T-helper 2 cell (primary cell): ENCODE measurements around the gene LPAR3.

Experiments used
- DNase-seq, 5 experiments: peaks; one replicate each; pipeline versions ENCODE4 v3.0.0 to v3.0.0-alpha.2; 2012 to 2022

LPAR3 gene

DNA sequence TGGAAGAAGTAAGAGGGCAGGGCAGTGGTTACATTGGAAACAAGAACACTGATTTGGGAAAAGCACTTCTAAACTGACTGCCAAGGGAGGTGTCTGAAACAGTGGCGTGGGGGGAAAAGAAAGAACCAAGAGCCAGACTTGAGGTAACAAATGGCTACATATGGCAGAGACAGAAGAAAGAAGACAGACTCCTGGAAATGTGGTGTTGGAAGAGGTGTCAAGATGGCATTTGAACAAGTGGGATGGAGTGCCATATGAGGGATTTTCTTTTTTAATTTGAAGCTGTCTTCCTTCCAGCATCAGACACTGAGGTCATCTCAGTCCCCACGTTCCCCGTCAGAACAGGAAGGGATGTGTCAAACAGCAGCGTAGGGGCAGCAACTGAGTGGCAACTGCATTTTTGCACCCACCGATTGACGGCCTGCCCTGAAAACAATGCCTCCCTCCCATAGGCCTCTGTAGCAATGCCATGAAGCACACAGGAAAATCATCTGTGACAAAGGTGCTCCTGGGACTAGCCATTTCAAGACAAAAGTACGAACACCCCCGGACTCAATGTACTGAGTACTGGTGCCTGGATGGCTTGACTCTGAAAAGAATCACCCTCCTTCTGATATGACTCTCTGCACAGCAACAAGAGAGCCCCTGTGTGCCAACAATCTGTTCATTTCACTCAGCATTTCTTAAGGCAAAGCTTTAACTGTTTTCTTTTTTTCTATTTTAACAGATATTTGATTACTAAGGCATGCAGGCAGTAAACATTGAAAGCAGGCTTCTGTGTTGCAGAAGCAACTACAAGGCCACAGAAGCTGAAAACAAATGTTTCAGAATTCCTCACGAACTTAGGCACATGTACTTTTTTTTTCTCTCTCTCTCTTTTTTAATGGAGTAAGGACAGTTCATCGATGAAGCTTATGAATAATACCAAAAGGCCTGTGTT is 37.0 kb downstream of the LPAR3 start:
- DNase-seq = no peak

DNA sequence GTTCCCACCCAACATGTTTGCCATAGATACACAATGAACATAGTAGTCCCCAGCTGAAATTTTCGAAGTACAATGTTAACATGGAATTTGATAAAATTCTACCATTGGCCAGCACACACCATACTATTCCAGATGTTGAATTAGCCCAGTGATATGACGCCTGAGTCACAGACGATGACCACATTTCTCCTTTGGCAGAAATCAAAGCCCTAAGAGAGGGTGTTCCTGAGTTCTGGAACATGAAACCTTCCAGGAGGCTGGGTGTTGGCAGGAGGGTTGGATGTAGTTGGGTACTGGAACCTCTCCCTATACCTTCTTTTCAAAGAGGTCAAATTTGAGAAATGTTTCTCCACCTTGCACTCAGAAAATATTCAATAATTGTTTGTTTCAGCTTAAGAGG is 37.8 kb downstream of the LPAR3 start:
- DNase-seq = no peak

DNA sequence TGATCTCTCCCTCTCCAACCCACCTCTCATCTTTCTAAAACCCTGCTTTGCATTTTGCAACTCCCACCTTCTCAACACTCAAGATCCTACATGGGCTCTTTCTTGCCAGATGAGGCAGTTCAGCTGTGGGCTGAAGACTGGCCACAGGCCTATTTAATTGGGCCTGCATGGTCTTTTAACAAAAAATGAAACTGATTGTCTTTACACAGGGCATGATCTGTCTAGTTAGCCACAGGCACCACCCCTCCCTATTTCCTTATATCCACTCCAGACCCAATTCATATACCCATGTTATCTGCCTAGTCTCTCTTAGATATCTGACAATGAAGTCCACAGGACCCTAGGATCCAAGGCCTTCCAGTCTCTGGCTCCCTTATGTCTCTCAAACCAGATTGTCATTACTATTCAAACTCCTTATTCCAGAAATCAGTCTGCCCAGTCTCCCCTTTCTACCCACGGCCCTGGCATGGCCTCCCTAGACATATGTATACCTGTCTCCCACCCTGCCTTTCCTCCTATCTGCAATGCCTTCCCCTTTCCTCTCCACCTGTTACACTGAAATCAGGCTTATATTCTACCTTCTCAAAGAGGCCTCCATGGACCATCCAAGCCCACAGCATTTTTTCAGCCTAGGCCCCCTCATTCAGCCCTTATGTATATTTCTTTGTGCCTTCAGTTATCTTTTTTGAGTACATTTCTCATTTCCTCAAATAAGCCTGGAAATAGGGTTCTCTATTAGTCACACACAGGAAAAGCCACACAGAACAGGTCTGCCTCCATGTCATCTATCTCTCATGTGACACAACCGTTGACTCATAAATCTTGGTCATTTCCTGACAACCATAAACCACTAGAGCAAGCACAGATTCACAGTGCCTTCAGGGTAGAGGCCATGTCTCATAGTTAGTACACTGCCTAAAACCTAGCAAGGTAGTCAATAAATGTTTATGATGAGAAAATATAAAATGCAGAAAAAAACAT is 39.0 kb downstream of the LPAR3 start:
- DNase-seq = peak in 2 of 5 experiments; percentile 68 to 92

DNA sequence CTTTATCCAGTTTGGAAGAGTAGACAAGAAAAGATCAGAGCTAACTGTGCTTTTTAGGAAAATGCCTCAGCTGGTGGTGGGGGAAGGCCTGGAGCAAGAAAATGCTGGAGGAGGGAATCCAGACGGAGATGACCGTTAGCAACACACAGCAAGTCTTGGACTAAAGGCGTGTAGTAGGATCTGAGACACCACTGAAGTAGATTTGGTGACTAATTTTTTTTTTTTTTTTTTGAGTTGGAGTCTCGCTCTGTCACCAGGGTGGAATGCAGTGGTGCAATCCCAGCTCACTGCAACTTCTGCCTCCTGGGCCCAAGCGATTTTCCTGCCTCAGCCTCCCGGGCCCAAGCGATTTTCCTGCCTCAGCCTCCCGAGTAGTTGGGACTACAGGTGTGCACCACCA is 41.2 kb downstream of the LPAR3 start:
- no peak for DNase-seq

DNA sequence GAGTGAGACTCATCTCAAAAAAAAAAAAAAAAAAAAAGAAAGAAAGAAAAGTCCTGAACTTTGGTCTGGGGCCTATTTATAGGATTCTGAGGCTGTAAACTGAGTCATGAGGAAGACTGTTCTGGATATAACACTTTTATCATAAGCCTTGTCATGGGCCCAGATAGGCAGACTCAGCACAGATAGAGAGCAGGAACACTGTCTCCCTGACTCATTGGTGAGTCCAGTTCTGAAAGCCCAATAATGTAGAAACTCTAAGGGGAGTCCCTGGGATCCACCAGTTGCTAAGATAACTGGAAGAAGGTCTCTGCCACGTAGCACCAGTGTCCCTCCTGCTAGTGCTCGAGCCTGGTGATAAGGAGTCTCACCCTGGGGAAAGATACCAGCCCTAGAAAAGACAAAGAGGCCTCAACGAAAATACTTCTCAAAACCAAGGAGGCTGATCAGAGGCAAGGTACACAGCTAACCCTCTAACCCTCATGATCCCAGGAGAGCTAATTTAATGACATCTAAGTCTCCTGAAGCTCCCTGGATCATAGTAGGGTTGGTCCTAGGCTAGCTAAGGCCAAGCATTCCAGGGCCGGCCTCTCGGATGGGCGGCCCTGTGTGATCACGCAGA is 43.5 kb downstream of the LPAR3 start:
- DNase-seq = no peak

DNA sequence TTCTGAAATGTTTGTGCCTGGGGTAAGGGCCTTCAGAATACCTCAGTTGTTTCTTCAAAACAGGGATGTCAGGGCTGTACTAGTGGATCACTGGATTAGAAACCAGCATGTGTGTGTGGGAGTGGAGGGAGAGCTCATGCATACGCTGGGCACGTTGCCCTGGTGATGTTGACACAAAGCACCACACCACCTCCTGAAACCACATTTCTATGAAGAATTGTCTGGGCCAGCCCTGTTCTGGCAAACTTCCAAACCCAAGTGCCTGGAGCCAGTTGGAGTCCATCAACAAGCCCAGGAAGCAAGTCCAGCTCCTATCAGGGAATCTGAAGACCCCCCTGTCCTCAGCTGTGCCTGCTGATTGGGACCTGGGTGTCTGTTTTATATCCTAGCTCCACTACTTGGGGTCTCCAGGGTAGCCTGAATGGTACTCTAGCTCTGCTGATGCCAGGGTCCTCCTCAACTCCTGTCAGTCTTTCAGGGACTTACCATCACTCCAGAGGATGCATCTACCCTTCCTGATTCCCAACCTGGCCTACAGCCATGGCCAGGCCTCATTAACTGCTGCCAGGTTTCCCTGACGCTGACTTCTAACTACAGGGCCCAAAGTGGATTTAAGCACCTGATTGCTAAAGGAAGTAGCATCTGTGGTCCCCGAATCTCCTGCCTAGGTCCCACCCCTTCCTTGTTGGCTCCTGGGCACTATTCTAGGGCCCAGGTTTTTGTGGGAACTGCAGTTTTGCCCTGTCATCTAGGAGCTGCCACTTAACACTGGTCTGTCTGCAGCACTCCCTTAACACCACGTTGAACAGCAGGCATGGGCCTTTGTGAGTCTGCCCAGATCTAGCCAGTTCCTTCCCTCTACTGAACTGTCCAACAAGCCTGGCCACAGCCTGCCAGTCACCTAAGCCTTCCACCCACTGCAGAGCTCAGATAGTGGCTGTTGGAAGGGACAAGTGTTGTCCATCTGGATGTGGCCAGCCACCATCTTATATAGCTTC is 45.5 kb downstream of the LPAR3 start:
- peak in 2 of 5 experiments; percentile 8 to 28 for DNase-seq

DNA sequence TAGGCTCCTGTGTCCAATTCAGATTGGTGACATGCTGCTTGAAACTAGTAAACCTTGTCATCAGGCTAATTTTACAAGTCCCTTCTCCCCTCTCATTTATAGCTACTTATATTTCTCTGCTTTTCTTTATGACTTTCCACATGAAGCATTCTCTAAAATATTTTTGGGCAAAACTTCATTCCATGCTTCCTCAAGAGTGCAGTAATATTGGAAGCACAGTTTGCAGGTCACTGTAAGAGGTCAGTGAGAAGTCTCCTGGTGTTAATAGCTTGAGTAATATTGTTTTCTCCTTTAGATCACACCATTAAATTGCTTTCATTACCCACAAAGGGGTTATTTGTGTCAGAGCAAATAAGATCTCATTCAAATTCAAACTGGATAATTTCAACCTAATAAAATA is 46.6 kb downstream of the LPAR3 start:
- no peak for DNase-seq

DNA sequence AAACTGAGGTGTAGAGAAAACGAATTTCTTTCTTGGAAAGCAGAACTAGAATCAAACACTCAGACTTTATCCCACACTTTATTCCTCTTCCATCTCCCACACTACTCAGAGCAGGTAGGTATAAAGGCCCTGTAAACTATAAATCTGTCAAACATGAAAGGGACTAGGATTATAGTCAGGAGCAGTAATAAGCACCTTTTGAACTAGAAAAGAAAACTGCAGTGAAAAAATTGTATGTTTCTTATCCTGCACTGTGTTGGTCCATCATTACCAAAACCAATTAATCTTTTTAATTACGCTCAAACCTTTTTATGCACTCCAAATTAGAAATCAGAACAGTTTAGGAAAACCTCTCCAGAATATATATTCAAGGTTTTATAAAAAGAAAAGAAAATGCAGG is 47.6 kb downstream of the LPAR3 start:
- no peak for DNase-seq

DNA sequence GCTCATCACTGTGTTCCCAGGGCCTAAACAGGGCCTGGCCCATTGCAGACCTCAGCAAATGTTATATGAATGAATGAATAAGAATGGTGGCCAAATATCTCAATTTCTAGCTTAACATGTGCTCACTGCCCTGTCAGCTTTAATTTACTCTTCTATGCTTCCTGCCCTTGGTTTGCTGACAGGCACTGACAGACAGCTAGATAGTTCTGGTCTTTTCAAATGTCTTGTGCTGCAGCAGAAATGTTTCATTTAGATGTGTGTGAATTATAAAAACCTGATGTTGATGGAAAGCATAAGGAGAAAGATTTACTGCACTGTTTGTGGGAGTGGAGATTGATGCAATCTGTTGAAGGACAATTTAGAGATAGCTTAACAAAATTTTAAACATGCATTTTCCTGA is 48.9 kb downstream of the LPAR3 start:
- DNase-seq = no peak

DNA sequence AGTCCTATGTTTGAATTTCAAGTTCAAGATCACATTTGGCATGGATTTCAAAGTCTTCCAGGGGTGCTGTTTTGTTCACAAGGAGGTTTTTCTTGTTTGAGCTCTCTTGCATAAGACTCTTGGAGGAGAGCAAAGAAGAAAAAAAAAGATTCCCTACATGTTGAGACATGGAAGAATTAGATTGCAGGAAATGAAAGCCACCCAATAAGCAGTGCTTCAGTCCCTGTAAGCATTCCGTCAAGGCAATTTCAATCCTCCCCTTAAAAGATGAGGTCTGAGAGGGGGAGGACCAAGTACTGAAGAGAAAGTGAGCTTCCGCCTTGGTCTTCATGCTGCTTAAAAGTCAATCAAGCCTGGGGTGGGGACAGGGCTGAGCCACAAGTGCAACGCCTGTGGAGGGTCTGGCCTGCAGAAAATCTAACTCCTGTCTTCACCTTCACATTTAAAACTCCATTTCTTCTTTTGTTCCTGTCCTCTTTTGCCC is 50.2 kb downstream of the LPAR3 start:
- no peak for DNase-seq

DNA sequence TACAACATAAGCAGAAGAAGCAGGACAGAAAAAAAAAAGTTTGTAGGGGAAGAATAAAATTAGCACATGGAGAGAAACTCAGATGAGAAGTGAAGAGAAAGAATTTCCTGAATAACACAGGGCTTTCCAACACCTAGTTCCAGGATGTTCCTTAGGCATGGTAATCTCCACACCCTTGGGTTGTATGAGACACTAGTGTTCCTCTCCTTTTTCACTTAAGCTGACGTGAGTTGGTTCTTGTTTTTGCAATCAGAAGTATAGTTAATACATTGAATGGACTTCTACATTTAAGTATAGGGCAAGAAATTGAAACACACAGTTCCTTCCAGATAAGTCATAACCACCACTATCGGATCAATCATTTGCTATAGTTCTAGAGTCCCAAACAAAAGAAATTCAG is 51.0 kb downstream of the LPAR3 start:
- DNase-seq = no peak

DNA sequence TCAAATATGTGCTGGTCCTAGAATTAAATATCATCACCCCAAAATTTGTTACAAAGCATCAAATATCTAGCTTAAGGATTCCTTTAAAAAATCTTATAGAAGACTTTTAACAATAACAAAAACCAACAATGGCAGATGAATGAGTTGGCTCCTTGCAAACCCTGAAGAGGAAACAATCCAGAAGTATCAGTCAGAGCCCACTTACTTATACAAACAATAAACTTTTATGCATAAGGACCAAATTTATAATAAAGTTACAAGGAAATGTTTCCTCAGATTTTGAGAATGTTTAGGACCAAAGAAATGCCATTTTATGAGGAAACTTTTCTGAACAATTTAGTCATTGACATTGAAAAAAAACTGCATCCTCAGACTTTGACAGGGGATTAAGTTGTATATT is 52.7 kb downstream of the LPAR3 start:
- no peak for DNase-seq

DNA sequence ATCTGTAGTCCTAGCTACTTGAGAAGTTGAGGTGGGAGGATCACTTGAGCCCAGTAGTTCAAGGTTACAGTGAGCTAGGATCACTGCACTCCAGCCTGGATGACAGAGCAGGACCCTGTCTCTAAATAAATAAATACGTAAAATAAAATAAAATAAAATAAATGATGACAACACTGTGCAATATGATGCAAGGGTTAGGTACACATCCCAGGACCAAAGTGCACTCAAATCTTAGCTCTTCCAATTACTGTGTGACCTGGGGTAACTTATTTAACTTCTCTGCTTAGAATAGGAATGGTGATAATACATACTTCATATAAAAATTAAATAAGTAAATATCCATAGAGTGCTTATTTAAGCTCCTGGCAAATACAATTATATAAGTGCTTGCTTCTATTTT is 53.5 kb downstream of the LPAR3 start:
- DNase-seq = no peak

DNA sequence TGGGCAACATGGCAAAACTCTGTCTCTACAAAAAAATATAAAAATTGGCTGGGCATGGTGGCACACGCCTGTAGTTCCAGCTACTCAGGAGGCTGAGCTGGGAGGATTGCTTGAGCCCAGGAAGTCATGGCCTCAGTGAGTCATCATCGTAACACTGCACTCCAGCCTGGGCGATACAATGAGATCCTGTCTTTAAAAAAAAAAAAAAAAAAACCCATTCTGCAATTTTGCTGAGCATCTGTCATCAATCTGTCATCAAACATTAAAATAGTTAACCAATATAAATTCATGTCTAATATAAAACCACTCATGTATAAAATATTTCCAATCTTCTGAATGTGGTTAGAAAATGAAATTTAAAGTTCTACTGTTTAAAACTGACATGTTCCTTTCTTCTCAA is 56.9 kb downstream of the LPAR3 start:
- DNase-seq = no peak

DNA sequence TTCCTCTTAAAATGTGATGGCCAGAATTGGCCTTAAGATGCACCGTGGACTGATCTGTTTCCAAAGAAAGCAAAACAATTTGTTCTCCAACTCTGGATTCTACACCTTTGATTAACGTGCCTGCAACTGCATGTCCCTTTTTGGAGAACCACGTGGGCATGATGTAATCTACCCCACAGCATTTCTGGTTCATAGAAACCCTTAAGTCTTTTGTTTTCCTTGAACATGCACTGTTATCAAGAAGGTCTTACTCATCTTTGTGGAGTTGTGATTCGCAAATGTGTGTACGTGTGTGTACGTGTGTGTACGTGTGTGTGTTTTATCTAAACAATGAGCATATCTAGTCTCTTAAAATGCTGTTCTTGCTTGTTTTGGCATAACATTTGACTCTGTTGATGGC is 57.8 kb downstream of the LPAR3 start:
- DNase-seq = no peak

DNA sequence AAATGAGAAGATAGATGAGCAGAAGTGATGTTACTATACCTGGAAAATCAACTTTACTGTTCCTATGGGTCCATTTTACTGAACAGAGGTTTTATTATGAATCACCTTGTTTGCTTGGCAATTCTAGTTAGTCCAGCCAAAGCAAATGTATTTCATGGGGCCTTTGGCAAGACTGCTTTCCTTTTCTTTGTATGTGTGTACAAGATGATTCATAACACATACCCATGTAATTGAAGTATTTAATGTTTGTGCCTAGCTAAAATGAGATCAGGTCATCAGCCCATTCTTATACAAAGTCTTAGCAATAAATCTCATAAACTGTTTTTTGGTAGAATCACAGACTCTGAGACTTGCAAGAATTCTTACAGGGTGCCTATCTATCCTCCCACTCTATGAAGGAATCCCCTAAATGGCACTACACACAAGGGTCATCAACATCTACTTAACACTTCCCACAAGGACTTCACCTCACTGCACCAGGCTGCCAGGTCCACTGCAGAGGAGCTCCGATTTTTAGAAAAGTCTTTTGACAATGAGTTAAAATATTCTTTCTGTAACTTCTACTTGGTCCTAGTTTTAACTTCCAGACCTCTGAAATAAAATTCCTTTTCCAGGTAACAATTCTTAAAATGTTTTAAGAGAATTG is 58.5 kb downstream of the LPAR3 start:
- DNase-seq = no peak

DNA sequence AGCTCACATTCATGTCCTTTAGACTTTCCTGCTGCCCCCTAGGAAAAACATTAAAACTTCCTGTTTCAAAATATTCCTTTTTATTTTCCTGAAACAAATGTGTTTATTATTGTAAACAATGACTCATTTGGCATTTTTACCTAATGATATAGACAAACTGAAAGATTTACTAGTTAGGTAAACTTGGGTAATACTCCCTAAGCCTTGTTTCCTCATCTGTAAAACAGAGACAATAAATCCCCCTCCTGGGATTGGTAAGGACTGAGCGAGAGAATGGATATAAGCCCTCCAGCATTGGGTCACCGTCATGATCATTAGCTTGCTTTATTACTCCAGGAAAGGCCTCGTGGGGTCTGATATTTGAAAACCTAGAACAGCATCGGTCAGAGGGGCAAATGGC is 59.8 kb downstream of the LPAR3 start:
- no peak for DNase-seq

DNA sequence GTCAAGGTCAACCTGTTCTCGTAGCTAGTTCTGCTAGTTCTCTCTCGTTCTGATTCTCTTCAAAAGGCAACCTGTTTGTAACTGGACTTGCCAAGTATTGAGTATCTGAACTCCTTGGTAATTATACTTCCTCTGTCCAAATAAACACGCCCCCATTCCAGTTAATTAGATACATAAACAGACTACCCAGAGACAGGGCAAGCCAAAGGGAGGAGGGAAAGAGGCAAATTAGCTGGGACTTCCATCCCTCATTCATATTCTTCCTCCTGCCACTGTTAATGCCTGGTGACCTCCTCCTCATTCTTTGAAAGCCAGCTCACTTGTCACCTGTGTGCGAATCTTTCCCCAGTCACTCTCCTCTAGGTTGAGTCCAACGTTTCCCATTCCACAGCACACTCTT is 62.9 kb downstream of the LPAR3 start:
- DNase-seq = no peak

DNA sequence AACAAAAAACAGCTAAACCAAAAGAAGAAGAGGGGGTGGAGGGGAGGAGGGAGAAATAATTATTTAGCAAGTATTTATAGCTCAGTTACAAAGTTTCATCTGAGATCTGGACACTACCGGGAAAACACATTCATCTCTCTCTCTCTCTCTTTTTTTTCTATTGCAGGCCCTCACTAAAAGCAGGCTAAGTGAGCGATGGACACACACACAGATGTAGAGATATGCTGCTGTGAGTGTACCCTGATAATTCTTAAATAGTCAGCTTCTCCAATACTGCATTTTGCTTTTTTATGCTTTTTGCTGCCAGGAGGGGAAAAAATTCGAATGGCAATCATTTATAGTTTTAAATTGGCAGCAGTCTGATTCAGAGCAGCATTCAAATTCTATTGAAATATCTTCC is 65.0 kb downstream of the LPAR3 start:
- DNase-seq = no peak

DNA sequence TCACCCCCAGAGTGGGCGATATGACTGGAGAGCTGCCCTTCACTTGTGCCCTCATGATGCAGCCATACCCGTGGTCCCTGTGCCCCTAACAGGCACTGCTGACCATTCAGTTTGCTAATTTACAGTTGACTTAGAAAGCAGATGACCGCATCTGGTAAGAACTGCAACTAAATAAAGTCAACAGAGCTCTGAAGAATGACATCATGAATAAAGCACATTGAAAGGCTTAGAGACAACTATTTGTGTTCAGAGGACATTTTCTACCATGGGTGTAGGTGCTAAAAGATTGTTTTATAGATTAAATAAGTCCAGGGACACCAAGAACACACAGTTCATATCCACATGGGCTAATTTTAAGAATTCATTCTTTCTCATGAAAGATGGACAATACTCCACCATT is 65.5 kb downstream of the LPAR3 start:
- no peak for DNase-seq

DNA sequence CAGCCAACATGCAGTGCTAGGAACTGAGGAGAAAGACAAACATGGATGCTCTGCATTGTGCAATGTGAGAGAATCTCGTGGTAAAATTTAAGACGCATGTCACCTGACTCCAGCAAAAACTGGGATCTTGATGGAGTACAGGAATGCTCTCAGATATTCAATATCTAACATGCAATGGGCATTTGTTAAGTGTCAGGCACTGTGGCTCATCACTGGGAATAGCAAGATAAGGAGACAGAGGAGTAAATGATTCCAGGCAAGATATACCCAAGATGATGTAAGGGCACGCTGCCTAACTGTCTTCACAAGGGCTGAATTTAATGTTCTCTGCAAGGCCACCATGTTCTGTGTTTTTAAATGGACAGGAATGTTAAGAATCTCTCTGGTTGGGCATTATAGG is 67.8 kb downstream of the LPAR3 start:
- DNase-seq = no peak
